Right lobe of liver (tissue), 4 donors: ENCODE measurements around the gene TFIP11.

Source experiments
- CTCF ChIP-seq, 4 donors: fragments of 200-600 bp in 3 of 4; fragments of 450-650 bp in 1 of 4; IDR thresholded peaks; one replicate each; pipeline versions ENCODE4 v1.5.1 to v1.8.0; 2016 to 2022; ENCODE audit warnings: antibody characterized with exemption in 4 of 4, mild to moderate bottlenecking in 2 of 4
- POLR2A ChIP-seq: fragments of 450-650 bp; IDR thresholded peaks from one replicate; pipeline ENCODE4 v1.6.1; 2017; ENCODE audit warnings: antibody characterized with exemption, mild to moderate bottlenecking
- donor health status: DM: no; HTN: no; CAD: no.
- donor health status: DM: no; HTN: no; CAD: no.
- donor health status: DM: no; HTN: yes; CAD: no.

GRCh38 chr22:26516503-26516902, 4.2 kb upstream of the TFIP11 start:
- TF ChIP-seq CTCF (IDR thresholded peaks at IDR 0.05) (no peak), POLR2A (no peak)
